ENCODE results near the gene ELP4.

Gene ELP4

GRCh38 chr11:31767066-31767465 is 257.5 kb downstream of the ELP4 start:
- no peak for TF ChIP-seq EZH2phosphoT487 (conservative IDR thresholded peaks at IDR 0.05; ENCODE audit: low read length)
- TF ChIP-seq, protein P1, sequence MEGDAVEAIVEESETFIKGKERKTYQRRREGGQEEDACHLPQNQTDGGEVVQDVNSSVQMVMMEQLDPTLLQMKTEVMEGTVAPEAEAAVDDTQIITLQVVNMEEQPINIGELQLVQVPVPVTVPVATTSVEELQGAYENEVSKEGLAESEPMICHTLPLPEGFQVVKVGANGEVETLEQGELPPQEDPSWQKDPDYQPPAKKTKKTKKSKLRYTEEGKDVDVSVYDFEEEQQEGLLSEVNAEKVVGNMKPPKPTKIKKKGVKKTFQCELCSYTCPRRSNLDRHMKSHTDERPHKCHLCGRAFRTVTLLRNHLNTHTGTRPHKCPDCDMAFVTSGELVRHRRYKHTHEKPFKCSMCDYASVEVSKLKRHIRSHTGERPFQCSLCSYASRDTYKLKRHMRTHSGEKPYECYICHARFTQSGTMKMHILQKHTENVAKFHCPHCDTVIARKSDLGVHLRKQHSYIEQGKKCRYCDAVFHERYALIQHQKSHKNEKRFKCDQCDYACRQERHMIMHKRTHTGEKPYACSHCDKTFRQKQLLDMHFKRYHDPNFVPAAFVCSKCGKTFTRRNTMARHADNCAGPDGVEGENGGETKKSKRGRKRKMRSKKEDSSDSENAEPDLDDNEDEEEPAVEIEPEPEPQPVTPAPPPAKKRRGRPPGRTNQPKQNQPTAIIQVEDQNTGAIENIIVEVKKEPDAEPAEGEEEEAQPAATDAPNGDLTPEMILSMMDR (IDR thresholded peaks at IDR 0.05; ENCODE audit: insufficient read depth, low read length, poor library complexity, severe bottlenecking), result no peak
- H3K9me3 ChIP-seq (ENCODE audit: insufficient read depth, low read length), result no peaks in the 10 kb centered on the region
- no peak overlapping the region for H3K27ac ChIP-seq (ENCODE audit: low read depth, low read length)

GRCh38 chr11:31767685-31768084 is 258.1 kb downstream of the ELP4 start:
- no peaks in the 10 kb centered on the region for H3K27me3 ChIP-seq (ENCODE audit: low read length)
- H3F3A ChIP-seq (ENCODE audit: insufficient read depth), result no peaks in the 10 kb centered on the region
- H3K27ac ChIP-seq (ENCODE audit: low read depth, low read length), result no peak overlapping the region
- H3K36me3 ChIP-seq (ENCODE audit: low read length), result no peaks in the 10 kb centered on the region
- no peak overlapping the region for H3K9ac ChIP-seq (ENCODE audit: low read length)
- no peaks in the 10 kb centered on the region for H3K9me3 ChIP-seq (ENCODE audit: insufficient read depth, low read length)
- H3K79me2 ChIP-seq (ENCODE audit: insufficient read depth, low read length), result no peaks in the 10 kb centered on the region
- no peak overlapping the region for H3K4me3 ChIP-seq (ENCODE audit: insufficient read depth, low read length, poor library complexity, severe bottlenecking)
- no peak overlapping the region for H2AFZ ChIP-seq (ENCODE audit: low read depth, low read length, severe bottlenecking)
- no peaks in the 10 kb centered on the region for H3K9me2 ChIP-seq (replicated peaks; ENCODE audit: insufficient read depth, low read length)
- no peaks in the 10 kb centered on the region for H4K20me1 ChIP-seq (ENCODE audit: low read depth, low read length)
- TF ChIP-seq, protein P1 (IDR thresholded peaks at IDR 0.05; ENCODE audit: insufficient read depth, low read length, poor library complexity, severe bottlenecking), result no peak
- TF ChIP-seq EZH2phosphoT487 (conservative IDR thresholded peaks at IDR 0.05; ENCODE audit: low read length), result no peak
- H3K4me2 ChIP-seq (ENCODE audit: low read depth, low read length, poor library complexity, severe bottlenecking), result no peak overlapping the region

More at GRCh38 chr11:31767066-31767465, 257.5 kb downstream of the ELP4 start:
- H3K4me2 ChIP-seq (ENCODE audit: low read depth, low read length, poor library complexity, severe bottlenecking), result no peak overlapping the region
- H2AFZ ChIP-seq (ENCODE audit: low read depth, low read length, severe bottlenecking), result no peak overlapping the region
- no peak overlapping the region for H3K9ac ChIP-seq (ENCODE audit: low read length)
- H3K4me3 ChIP-seq (ENCODE audit: insufficient read depth, low read length, poor library complexity, severe bottlenecking), result no peak overlapping the region
- H3F3A ChIP-seq (ENCODE audit: insufficient read depth), result no peaks in the 10 kb centered on the region
- no peaks in the 10 kb centered on the region for H3K36me3 ChIP-seq (ENCODE audit: low read length)
- H3K79me2 ChIP-seq (ENCODE audit: insufficient read depth, low read length), result no peaks in the 10 kb centered on the region
- H3K9me2 ChIP-seq (replicated peaks; ENCODE audit: insufficient read depth, low read length), result no peaks in the 10 kb centered on the region
- H3K27me3 ChIP-seq (ENCODE audit: low read length), result no peaks in the 10 kb centered on the region
- no peaks in the 10 kb centered on the region for H4K20me1 ChIP-seq (ENCODE audit: low read depth, low read length)

- no peaks in the 10 kb centered on the region for H3K9me2 ChIP-seq (replicated peaks; ENCODE audit: insufficient read depth, low read length)
- H3K27ac ChIP-seq (ENCODE audit: low read depth, low read length), result no peak overlapping the region
- no peaks in the 10 kb centered on the region for H3F3A ChIP-seq (ENCODE audit: insufficient read depth)
- no peaks in the 10 kb centered on the region for H3K36me3 ChIP-seq (ENCODE audit: low read length)
- H4K20me1 ChIP-seq (ENCODE audit: low read depth, low read length), result no peaks in the 10 kb centered on the region
- H3K9me3 ChIP-seq (ENCODE audit: insufficient read depth, low read length), result no peaks in the 10 kb centered on the region
- H3K9ac ChIP-seq (ENCODE audit: low read length), result no peak overlapping the region
- H2AFZ ChIP-seq (ENCODE audit: low read depth, low read length, severe bottlenecking), result no peak overlapping the region
- TF ChIP-seq EZH2phosphoT487 (conservative IDR thresholded peaks at IDR 0.05; ENCODE audit: low read length), result no peak
- TF ChIP-seq, protein P1 (IDR thresholded peaks at IDR 0.05; ENCODE audit: insufficient read depth, low read length, poor library complexity, severe bottlenecking), result no peak
- no peak overlapping the region for H3K4me3 ChIP-seq (ENCODE audit: insufficient read depth, low read length, poor library complexity, severe bottlenecking)
- no peaks in the 10 kb centered on the region for H3K79me2 ChIP-seq (ENCODE audit: insufficient read depth, low read length)
- H3K4me2 ChIP-seq (ENCODE audit: low read depth, low read length, poor library complexity, severe bottlenecking), result no peak overlapping the region
- H3K27me3 ChIP-seq (ENCODE audit: low read length), result no peaks in the 10 kb centered on the region
Observed at GRCh38 chr11:31768749-31769640, 259.4 kb downstream of the ELP4 start.

All from SU-DHL-6 (cell line).